OCI-LY1 (cell line): ENCODE measurements around the gene GRSF1.

ENCODE experiments used
- CTCF ChIP-seq: fragments of 200-600 bp; sonication (generic), shearing (Covaris generic); IDR thresholded peaks from 2 replicates; pipeline ENCODE4 v1.5.1; 2017; ENCODE audit warnings: mild to moderate bottlenecking, antibody characterized with exemption, low read length, moderate library complexity, mixed read lengths
- EZH2 ChIP-seq: fragments of 200-600 bp; sonication (generic), shearing (Covaris generic); IDR thresholded peaks from 2 replicates; pipeline ENCODE4 v1.8.0; 2017; ENCODE audit warnings: borderline replicate concordance, mixed run types, mild to moderate bottlenecking, antibody characterized with exemption, low read length, moderate library complexity, mixed read lengths

- TF ChIP-seq CTCF (no peak), EZH2 (no peak)
Observed at GRCh38 chr4:70768301-70768948, 71.3 kb downstream of the GRSF1 start.
